ENCODE results near the gene NRSN2. TPM values are rescaled to one million over a fixed set of nuclear protein-coding genes. Genes with fewer than 3 reads are reported as not detected.

NRSN2 gene
- total RNA-seq, 1 experiment from 2014 or later = 8.4 TPM

DNA sequence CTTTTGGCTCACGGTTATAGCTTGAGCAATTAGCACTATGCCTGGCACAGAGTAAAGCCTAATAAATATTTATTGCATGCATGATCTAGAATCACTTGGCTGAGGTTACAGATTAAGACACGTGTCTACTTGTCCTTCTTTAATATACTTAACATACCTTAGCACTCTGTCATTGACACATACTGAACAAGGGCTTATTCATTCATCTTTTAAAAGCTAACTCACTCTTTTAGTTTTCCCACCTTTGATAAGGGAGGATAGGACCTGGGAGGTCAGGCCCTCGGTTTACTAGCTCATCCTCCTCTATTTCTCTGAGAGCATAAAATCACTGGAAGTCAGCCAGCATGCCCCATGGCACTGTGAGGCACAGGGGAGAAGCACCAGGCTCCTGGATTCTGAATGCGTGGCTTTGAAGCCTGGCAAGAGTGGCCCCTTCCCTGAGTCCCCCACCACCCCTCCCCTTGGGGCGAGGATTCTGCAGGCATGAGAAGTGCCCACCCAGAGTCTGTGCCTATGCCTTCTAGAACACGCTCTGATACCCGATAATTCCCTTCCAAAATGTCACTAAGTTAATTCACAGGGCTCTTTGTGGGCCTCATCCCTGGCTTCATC is 38.4 kb upstream of the NRSN2 start:
- peak; percentile 15 for DNase-seq (ENCODE audit: unreplicated experiment)
- BruUV-seq (replicated peaks) = no TSS peak
- POLR2A ChIA-PET = interaction anchor here (0.7 to 6.2 kb wide), 3 partner anchors 10 to 16 kb away, joined by 5 to 60 read pairs (median 46); partner anchors contain the start of genes SOX12 and ZCCHC3
- no peaks in the 10 kb centered on the region for H3K36me3 Mint-ChIP-seq (ENCODE audit: insufficient read depth, unreplicated experiment)
- H3K4me3 Mint-ChIP-seq (ENCODE audit: unreplicated experiment) = no peak overlapping the region
- H3K9me3 Mint-ChIP-seq (ENCODE audit: unreplicated experiment) = no peaks in the 10 kb centered on the region
- no peaks in the 10 kb centered on the region for H3K27me3 Mint-ChIP-seq (ENCODE audit: insufficient read depth, unreplicated experiment)
- intact Hi-C loops (cut with micrococcal nuclease) = no loop called here
- CTCF ChIA-PET = interaction anchor here (0.5 to 1.1 kb wide), 5 partner anchors 8 to 267 kb away, joined by 3 to 5 read pairs (median 3); no protein-coding TSS in a partner anchor
- TF ChIP-seq, protein P1, sequence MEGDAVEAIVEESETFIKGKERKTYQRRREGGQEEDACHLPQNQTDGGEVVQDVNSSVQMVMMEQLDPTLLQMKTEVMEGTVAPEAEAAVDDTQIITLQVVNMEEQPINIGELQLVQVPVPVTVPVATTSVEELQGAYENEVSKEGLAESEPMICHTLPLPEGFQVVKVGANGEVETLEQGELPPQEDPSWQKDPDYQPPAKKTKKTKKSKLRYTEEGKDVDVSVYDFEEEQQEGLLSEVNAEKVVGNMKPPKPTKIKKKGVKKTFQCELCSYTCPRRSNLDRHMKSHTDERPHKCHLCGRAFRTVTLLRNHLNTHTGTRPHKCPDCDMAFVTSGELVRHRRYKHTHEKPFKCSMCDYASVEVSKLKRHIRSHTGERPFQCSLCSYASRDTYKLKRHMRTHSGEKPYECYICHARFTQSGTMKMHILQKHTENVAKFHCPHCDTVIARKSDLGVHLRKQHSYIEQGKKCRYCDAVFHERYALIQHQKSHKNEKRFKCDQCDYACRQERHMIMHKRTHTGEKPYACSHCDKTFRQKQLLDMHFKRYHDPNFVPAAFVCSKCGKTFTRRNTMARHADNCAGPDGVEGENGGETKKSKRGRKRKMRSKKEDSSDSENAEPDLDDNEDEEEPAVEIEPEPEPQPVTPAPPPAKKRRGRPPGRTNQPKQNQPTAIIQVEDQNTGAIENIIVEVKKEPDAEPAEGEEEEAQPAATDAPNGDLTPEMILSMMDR (IDR thresholded peaks at IDR 0.05; ENCODE audit: unreplicated experiment) = no peak
- peaks cover 18% of the 10 kb centered on the region for H3K4me1 Mint-ChIP-seq (ENCODE audit: insufficient read depth, unreplicated experiment)
- no peak overlapping the region for H3K27ac Mint-ChIP-seq (ENCODE audit: low read depth, unreplicated experiment)

DNA sequence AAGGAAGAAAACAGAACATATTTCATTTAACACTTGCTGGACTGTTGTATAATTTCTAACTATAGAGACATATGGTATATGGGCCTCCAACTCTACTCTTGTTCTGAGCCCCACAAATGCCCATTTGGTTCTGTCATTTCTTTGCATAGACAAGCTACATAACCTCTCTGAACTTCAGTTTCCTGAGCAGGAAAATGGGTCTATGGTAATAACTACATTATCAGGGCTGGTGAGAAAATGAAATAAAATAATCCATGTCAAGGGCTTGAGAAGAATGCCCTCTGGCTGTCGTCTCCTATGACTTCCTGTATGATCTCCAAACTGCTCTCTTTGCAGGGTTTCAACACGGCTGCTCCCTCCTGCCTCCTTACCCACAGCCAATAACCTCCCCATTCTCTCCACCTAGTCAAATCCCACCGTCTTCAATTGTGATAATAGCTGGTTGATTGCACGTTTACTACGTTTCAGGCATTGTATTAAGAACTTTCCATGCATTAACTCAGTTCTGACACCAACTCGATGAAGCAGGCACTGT is 37.5 kb upstream of the NRSN2 start:
- Mint-ChIP-seq H3K27ac (ENCODE audit: low read depth, unreplicated experiment) (no peak overlapping the region), H3K27me3 (ENCODE audit: insufficient read depth, unreplicated experiment) (no peaks in the 10 kb centered on the region), H3K36me3 (ENCODE audit: insufficient read depth, unreplicated experiment) (no peaks in the 10 kb centered on the region), H3K4me1 (ENCODE audit: insufficient read depth, unreplicated experiment) (peaks cover 18% of the 10 kb centered on the region), H3K4me3 (ENCODE audit: unreplicated experiment) (no peak overlapping the region), H3K9me3 (ENCODE audit: unreplicated experiment) (no peaks in the 10 kb centered on the region)
- TF ChIP-seq, protein P1 (IDR thresholded peaks at IDR 0.05; ENCODE audit: unreplicated experiment) = no peak
- no peak for DNase-seq (ENCODE audit: unreplicated experiment)
- intact Hi-C loops (cut with micrococcal nuclease) = no loop called here
- no TSS peak for BruUV-seq (replicated peaks)
- ChIA-PET CTCF (interaction anchor here (1.1 kb wide), 1 partner anchor 8 kb away, joined by 5 read pairs; no protein-coding TSS in a partner anchor), POLR2A (interaction anchor here (4.0 to 6.2 kb wide), 2 partner anchors 11 to 15 kb away, joined by 46 to 60 read pairs; partner anchors contain the start of genes SOX12 and ZCCHC3)

DNA sequence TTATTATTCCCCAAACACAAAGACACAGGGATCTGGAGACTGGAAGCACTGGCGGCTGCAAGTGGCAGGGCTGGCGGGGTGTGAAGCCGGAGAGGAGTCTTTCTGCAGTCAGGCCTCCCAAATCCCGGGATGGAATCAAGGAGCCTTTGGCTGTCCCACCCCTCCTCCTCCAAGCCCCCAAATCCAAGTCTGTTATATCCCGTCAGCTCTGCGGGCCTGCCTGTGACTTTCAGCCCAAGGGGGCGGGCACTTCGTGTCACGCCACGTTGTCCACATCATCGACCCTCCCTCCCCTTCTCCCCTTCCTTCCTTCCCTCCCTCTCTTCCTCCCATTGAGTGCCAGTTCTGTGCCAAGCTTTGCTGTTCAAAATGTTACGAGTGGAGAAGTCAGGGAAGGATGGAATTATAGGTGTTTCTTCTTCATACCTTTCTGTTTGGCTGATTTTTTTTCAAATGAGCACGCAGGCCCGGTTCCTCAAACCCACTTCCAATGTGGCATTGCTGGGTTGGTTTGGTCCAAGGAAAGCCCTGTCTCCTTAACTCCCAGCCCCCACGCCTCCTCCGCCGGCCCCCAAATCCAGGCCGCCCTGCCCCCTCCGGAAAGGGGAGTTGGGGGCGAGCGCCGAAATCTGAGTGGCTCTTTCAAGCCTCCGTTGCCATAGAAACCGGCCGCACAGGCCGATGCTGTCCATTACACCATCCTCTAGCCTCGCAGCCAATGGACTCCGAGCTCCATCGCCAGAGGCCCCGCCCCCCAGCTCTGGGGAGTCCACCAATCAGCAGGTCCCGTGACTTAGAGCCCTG is 36.9 kb upstream of the NRSN2 start:
- ChIA-PET CTCF (interaction anchor here (0.6 kb wide), 1 partner anchor 21 kb away, joined by 4 read pairs; no protein-coding TSS in a partner anchor), POLR2A (interaction anchor here (0.5 to 6.2 kb wide), 3 partner anchors 11 to 52 kb away, joined by 3 to 60 read pairs (median 46); partner anchors contain the start of genes SOX12 and ZCCHC3)
- Mint-ChIP-seq H3K27ac (ENCODE audit: low read depth, unreplicated experiment) (no peak overlapping the region), H3K4me1 (ENCODE audit: insufficient read depth, unreplicated experiment) (peaks cover 18% of the 10 kb centered on the region), H3K36me3 (ENCODE audit: insufficient read depth, unreplicated experiment) (no peaks in the 10 kb centered on the region), H3K4me3 (ENCODE audit: unreplicated experiment) (no peak overlapping the region), H3K9me3 (ENCODE audit: unreplicated experiment) (no peaks in the 10 kb centered on the region), H3K27me3 (ENCODE audit: insufficient read depth, unreplicated experiment) (no peaks in the 10 kb centered on the region)
- no peak for DNase-seq (ENCODE audit: unreplicated experiment)
- TF ChIP-seq, protein P1 (IDR thresholded peaks at IDR 0.05; ENCODE audit: unreplicated experiment) = no peak
- BruUV-seq (replicated peaks) = no TSS peak
- intact Hi-C loops (cut with micrococcal nuclease) = no loop called here

DNA sequence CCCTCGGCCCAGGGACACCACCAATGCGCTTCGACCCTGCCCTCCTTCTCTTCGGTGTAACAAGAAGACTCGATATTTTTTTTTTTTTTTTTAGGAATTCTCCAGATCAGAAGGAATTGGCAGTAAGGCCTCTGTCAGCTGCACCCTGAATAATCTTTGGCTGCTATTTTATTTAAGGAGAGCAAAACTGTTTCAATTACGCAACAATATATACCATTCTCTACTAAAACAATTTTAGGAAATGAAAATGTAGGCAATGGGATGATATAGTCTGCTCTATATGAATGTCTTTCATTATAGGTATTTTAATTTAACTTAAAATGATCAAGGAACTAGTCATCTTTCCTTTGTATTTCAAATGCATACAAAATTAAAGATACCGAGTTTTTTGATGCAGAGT is 36.3 kb upstream of the NRSN2 start:
- POLR2A ChIA-PET = interaction anchor here (2.2 to 6.2 kb wide), 3 partner anchors 7 to 14 kb away, joined by 8 to 60 read pairs (median 46); partner anchors contain the start of genes SOX12 and ZCCHC3

More for the DNA sequence above, 36.3 kb upstream of the NRSN2 start:
- peaks cover 18% of the 10 kb centered on the region for H3K4me1 Mint-ChIP-seq (ENCODE audit: insufficient read depth, unreplicated experiment)
- no peak for DNase-seq (ENCODE audit: unreplicated experiment)
- CTCF ChIA-PET = interaction anchor here (0.6 kb wide), 1 partner anchor 21 kb away, joined by 4 read pairs; no protein-coding TSS in a partner anchor
- H3K27ac Mint-ChIP-seq (ENCODE audit: low read depth, unreplicated experiment) = no peak overlapping the region
- BruUV-seq (replicated peaks) = no TSS peak
- intact Hi-C loops (cut with micrococcal nuclease) = no loop called here
- no peaks in the 10 kb centered on the region for H3K27me3 Mint-ChIP-seq (ENCODE audit: insufficient read depth, unreplicated experiment)
- TF ChIP-seq, protein P1 (IDR thresholded peaks at IDR 0.05; ENCODE audit: unreplicated experiment) = no peak
- no peaks in the 10 kb centered on the region for H3K9me3 Mint-ChIP-seq (ENCODE audit: unreplicated experiment)
- H3K4me3 Mint-ChIP-seq (ENCODE audit: unreplicated experiment) = no peak overlapping the region
- no peaks in the 10 kb centered on the region for H3K36me3 Mint-ChIP-seq (ENCODE audit: insufficient read depth, unreplicated experiment)

All from MCF 10A (cell line).